SK-N-SH treated with all-trans-retinoic acid at 6 μM for 48 hours (cell line): ENCODE results near the gene VAC14.

Experiments
- ATAC-seq: fragments of 200-7000 bp; cut with Tn5 transposase; 3 replicates; pipeline ENCODE4 v1.9.1; 2020; ENCODE audit warnings: mild to moderate bottlenecking, moderate library complexity
- ARNTL ChIP-seq: fragments of 450-650 bp; formaldehyde crosslinking; IDR thresholded peaks from 2 replicates; pipeline ENCODE4 v1.5.0; 2020; ENCODE audit warnings: low read depth, mild to moderate bottlenecking, moderate library complexity, borderline replicate concordance
- CSDC2 ChIP-seq: fragments of 250-450 bp; sonication (Bioruptor Pico); IDR thresholded peaks from 2 replicates; pipeline ENCODE4 v1.5.0; 2020; ENCODE audit warnings: mild to moderate bottlenecking, moderate library complexity
- ESRRG ChIP-seq: fragments of 250-450 bp; sonication (Bioruptor Pico); IDR thresholded peaks from 2 replicates; pipeline ENCODE4 v1.6.1; 2021; ENCODE audit warnings: mild to moderate bottlenecking
- GLIS3 ChIP-seq: fragments of 250-450 bp; sonication (Bioruptor Pico); IDR thresholded peaks from 2 replicates; pipeline ENCODE4 v1.5.0; 2020; ENCODE audit warnings: mild to moderate bottlenecking, moderate library complexity
- OSR1 ChIP-seq: fragments of 250-450 bp; sonication (Bioruptor Pico); IDR thresholded peaks from 2 replicates; pipeline ENCODE4 v1.8.0; 2022; ENCODE audit warnings: moderate library complexity, mild to moderate bottlenecking, inconsistent platforms
- PPARA ChIP-seq: fragments of 250-450 bp; sonication (Bioruptor Pico); IDR thresholded peaks from 2 replicates; pipeline ENCODE4 v1.5.0; 2020; ENCODE audit warnings: mild to moderate bottlenecking, borderline replicate concordance
- RARB ChIP-seq: fragments of 250-450 bp; sonication (Bioruptor Pico); IDR thresholded peaks from 2 replicates; pipeline ENCODE4 v1.8.0; 2021; ENCODE audit warnings: mild to moderate bottlenecking, moderate library complexity
- TCF4 ChIP-seq: fragments of 250-450 bp; sonication (Bioruptor Pico); IDR thresholded peaks from 2 replicates; pipeline ENCODE4 v1.8.0; 2021; ENCODE audit warnings: mild to moderate bottlenecking, moderate library complexity, borderline replicate concordance
- TOX ChIP-seq: fragments of 250-450 bp; sonication (Bioruptor Pico); IDR thresholded peaks from 2 replicates; pipeline ENCODE4 v1.8.0; 2021; ENCODE audit warnings: mild to moderate bottlenecking, moderate library complexity, borderline replicate concordance
- ZFP3 ChIP-seq: fragments of 250-450 bp; sonication (Bioruptor Pico); IDR thresholded peaks from 2 replicates; pipeline ENCODE4 v1.5.0; 2020; ENCODE audit warnings: mild to moderate bottlenecking, moderate library complexity
- ZNF565 ChIP-seq: fragments of 450-650 bp; formaldehyde crosslinking; conservative IDR thresholded peaks from 2 replicates; pipeline ENCODE4 v1.5.0; 2020; ENCODE audit warnings: low read depth, mild to moderate bottlenecking, moderate library complexity
- ZNF70 ChIP-seq: fragments of 450-650 bp; formaldehyde crosslinking; IDR thresholded peaks from 2 replicates; pipeline ENCODE4 v1.5.0; 2020; ENCODE audit warnings: mild to moderate bottlenecking, moderate library complexity
- ZNF8 ChIP-seq: fragments of 450-650 bp; formaldehyde crosslinking; IDR thresholded peaks from 2 replicates; pipeline ENCODE4 v1.5.0; 2020; ENCODE audit warnings: mild to moderate bottlenecking, moderate library complexity
- TF ChIP-seq, protein P1 (sequence below): fragments of 250-450 bp; sonication (Bioruptor Pico); IDR thresholded peaks from 2 replicates; pipeline ENCODE4 v1.5.0; 2020; ENCODE audit warnings: mild to moderate bottlenecking, moderate library complexity
- TF ChIP-seq, protein P2 (sequence below): fragments of 250-450 bp; sonication (Bioruptor Pico); IDR thresholded peaks from 2 replicates; pipeline ENCODE4 v1.5.1; 2021; ENCODE audit warnings: mild to moderate bottlenecking, moderate library complexity
- TF ChIP-seq, protein P3 (sequence below): fragments of 250-450 bp; sonication (Bioruptor Pico); IDR thresholded peaks from 2 replicates; pipeline ENCODE4 v1.8.0; 2020; ENCODE audit warnings: mild to moderate bottlenecking, moderate library complexity, borderline replicate concordance
- TF ChIP-seq, protein P4 (sequence below): fragments of 250-450 bp; sonication (Bioruptor Pico); IDR thresholded peaks from 2 replicates; pipeline ENCODE4 v1.5.1; 2020; ENCODE audit warnings: low read depth, mild to moderate bottlenecking, moderate library complexity

VAC14 gene

DNA sequence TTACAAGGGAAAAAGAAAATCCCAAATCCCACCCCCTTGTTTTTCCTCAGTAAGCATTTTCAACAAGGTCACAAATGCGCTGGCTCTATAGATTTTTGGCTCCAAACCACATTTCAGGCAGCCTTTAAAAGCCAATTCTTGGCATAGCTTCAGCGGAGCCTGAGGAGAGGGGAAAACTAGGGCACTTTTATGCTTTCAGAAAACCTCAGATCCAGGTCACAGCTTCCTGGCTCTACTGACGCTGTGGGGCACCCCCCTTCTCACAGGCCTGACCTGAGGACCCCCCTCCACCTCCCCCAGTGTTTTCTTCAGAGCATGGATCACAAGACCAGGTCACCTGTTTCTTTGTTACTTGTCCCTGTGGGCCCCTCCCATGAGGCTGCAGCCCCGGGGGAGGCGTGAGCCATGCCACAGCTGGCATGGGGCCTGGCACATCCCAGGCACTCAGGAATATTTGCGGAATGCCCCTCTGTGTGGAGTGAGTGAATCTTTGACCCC is 85.0 kb downstream of the VAC14 start:
- ATAC-seq: peak; percentile 51
- TF ChIP-seq ZNF70 (CRISPR knock-in tag): no peak
- no peak for TF ChIP-seq ESRRG
- TF ChIP-seq, protein P1, sequence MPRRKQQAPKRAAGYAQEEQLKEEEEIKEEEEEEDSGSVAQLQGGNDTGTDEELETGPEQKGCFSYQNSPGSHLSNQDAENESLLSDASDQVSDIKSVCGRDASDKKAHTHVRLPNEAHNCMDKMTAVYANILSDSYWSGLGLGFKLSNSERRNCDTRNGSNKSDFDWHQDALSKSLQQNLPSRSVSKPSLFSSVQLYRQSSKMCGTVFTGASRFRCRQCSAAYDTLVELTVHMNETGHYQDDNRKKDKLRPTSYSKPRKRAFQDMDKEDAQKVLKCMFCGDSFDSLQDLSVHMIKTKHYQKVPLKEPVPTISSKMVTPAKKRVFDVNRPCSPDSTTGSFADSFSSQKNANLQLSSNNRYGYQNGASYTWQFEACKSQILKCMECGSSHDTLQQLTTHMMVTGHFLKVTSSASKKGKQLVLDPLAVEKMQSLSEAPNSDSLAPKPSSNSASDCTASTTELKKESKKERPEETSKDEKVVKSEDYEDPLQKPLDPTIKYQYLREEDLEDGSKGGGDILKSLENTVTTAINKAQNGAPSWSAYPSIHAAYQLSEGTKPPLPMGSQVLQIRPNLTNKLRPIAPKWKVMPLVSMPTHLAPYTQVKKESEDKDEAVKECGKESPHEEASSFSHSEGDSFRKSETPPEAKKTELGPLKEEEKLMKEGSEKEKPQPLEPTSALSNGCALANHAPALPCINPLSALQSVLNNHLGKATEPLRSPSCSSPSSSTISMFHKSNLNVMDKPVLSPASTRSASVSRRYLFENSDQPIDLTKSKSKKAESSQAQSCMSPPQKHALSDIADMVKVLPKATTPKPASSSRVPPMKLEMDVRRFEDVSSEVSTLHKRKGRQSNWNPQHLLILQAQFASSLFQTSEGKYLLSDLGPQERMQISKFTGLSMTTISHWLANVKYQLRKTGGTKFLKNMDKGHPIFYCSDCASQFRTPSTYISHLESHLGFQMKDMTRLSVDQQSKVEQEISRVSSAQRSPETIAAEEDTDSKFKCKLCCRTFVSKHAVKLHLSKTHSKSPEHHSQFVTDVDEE: no peak
- no peak for TF ChIP-seq CSDC2 (CRISPR knock-in tag)
- TF ChIP-seq RARB: no peak
- TF ChIP-seq, protein P2, sequence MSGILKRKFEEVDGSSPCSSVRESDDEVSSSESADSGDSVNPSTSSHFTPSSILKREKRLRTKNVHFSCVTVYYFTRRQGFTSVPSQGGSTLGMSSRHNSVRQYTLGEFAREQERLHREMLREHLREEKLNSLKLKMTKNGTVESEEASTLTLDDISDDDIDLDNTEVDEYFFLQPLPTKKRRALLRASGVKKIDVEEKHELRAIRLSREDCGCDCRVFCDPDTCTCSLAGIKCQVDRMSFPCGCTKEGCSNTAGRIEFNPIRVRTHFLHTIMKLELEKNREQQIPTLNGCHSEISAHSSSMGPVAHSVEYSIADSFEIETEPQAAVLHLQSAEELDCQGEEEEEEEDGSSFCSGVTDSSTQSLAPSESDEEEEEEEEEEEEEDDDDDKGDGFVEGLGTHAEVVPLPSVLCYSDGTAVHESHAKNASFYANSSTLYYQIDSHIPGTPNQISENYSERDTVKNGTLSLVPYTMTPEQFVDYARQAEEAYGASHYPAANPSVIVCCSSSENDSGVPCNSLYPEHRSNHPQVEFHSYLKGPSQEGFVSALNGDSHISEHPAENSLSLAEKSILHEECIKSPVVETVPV (CRISPR knock-in tag): no peak
- TF ChIP-seq, protein P3, sequence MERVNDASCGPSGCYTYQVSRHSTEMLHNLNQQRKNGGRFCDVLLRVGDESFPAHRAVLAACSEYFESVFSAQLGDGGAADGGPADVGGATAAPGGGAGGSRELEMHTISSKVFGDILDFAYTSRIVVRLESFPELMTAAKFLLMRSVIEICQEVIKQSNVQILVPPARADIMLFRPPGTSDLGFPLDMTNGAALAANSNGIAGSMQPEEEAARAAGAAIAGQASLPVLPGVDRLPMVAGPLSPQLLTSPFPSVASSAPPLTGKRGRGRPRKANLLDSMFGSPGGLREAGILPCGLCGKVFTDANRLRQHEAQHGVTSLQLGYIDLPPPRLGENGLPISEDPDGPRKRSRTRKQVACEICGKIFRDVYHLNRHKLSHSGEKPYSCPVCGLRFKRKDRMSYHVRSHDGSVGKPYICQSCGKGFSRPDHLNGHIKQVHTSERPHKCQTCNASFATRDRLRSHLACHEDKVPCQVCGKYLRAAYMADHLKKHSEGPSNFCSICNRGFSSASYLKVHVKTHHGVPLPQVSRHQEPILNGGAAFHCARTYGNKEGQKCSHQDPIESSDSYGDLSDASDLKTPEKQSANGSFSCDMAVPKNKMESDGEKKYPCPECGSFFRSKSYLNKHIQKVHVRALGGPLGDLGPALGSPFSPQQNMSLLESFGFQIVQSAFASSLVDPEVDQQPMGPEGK (CRISPR knock-in tag): peak; percentile 68; the same call in 1 of the 2 replicates
- no peak for TF ChIP-seq PPARA

DNA sequence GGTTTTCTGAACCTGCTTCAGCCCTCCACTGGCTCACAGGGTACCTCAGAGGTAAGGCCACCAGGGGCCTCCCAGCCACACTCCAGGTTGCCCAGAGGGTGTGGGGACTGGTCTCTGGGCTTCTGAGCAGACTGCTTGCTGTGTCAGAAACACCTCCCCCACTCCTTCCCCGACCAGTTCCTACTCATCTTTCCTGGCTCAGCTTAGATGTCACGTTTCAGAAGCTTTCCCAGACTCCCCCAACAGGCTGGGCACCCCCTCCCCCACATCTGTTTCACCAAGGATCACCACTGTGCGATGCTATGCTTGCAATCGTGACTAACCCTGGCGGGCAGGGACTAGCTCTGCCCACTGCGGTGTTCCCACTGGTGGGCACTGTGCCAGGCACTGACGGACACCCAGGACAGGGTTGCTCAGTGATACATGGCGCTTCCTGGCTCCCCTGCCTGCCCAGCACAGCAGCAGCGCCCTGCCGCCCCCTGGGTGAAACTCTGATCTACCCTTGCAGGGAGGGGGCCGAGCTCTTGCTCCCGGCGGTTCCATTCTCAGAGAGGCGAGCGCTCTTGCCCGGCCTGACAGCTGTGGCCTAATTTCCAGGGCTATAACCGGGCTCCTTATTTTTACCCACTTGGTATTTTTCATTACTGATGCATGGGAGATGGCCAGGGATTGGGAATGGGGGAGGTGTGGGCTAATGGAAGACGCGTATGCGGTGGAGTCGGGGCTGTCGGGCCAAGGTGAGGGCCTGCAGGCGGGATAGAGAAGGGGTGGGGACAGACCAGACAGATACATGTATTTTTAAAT is 85.7 kb downstream of the VAC14 start:
- no peak for TF ChIP-seq RARB
- no peak for TF ChIP-seq OSR1
- TF ChIP-seq ESRRG: no peak
- TF ChIP-seq, protein P3 (CRISPR knock-in tag): peak; percentile 65; the same call in 1 of the 2 replicates
- no peak for TF ChIP-seq ZNF565 (CRISPR knock-in tag)
- no peak for TF ChIP-seq ZFP3 (CRISPR knock-in tag)
- no peak for TF ChIP-seq TOX (CRISPR knock-in tag)
- TF ChIP-seq, protein P4, sequence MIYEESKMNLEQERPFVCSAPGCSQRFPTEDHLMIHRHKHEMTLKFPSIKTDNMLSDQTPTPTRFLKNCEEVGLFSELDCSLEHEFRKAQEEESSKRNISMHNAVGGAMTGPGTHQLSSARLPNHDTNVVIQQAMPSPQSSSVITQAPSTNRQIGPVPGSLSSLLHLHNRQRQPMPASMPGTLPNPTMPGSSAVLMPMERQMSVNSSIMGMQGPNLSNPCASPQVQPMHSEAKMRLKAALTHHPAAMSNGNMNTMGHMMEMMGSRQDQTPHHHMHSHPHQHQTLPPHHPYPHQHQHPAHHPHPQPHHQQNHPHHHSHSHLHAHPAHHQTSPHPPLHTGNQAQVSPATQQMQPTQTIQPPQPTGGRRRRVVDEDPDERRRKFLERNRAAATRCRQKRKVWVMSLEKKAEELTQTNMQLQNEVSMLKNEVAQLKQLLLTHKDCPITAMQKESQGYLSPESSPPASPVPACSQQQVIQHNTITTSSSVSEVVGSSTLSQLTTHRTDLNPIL (CRISPR knock-in tag): no peak
- no peak for TF ChIP-seq CSDC2 (CRISPR knock-in tag)
- TF ChIP-seq GLIS3: no peak
- TF ChIP-seq TCF4 (CRISPR knock-in tag): 0 out of 2 replicates have a peak, but pooled peaks have one; percentile 10
- no peak for TF ChIP-seq ARNTL (CRISPR knock-in tag)
- TF ChIP-seq, protein P2 (CRISPR knock-in tag): no peak
- no peak for TF ChIP-seq ZNF8 (CRISPR knock-in tag)
- no peak for TF ChIP-seq ZNF70 (CRISPR knock-in tag)
- peak; percentile 91 for ATAC-seq
